Astrocyte (in vitro differentiated cells and primary cell): ENCODE data around the gene RALBP1. TPM values are rescaled to one million over a fixed set of nuclear protein-coding genes. Genes with fewer than 3 reads are reported as not detected.

ENCODE experiments used
- DNase-seq: peaks from one replicate; pipeline ENCODE4 v3.0.0-alpha.2; 2010; ENCODE audit warnings: low read depth
- FAIRE-seq: peaks from 2 replicates; lab custom pipeline; 2011; peaks lifted over from hg19 to GRCh38; lab: Jason Lieb, UNC
- H2AFZ ChIP-seq: 2 replicates; pipeline ENCODE4 v1.6.0; 2012; ENCODE audit warnings: low read depth, low read length, inconsistent platforms
- H3K27ac ChIP-seq: 2 replicates; pipeline ENCODE4 v1.5.1; 2011; ENCODE audit warnings: low read depth, low read length, inconsistent platforms
- H3K27me3 ChIP-seq: 2 replicates; pipeline ENCODE4 v1.6.0; 2011; ENCODE audit warnings: low read length, inconsistent platforms; ENCODE audit not compliant: insufficient read depth
- H3K36me3 ChIP-seq: 2 replicates; pipeline ENCODE4 v1.5.1; 2011; ENCODE audit warnings: low read length, inconsistent platforms; ENCODE audit not compliant: insufficient read depth
- H3K4me1 ChIP-seq: 2 replicates; pipeline ENCODE4 v1.5.1; 2011; ENCODE audit warnings: low read length, inconsistent platforms; ENCODE audit not compliant: insufficient read depth
- H3K4me2 ChIP-seq: 2 replicates; pipeline ENCODE4 v1.6.0; 2012; ENCODE audit warnings: low read length, inconsistent platforms
- H3K4me3 ChIP-seq: 2 replicates; pipeline ENCODE4 v1.5.1; 2011; ENCODE audit warnings: low read depth, mild to moderate bottlenecking, low read length, inconsistent platforms; ENCODE audit not compliant: insufficient read depth
- H3K79me2 ChIP-seq: 2 replicates; pipeline ENCODE4 v1.6.0; 2012; ENCODE audit warnings: mild to moderate bottlenecking, low read length, inconsistent platforms; ENCODE audit not compliant: insufficient read depth
- H3K9ac ChIP-seq: 2 replicates; pipeline ENCODE4 v1.6.0; 2012; ENCODE audit warnings: mild to moderate bottlenecking, low read length, inconsistent platforms
- H3K9me3 ChIP-seq: 2 replicates; pipeline ENCODE4 v1.5.1; 2012; ENCODE audit warnings: low read depth, mild to moderate bottlenecking, low read length, inconsistent platforms; ENCODE audit not compliant: insufficient read depth
- H4K20me1 ChIP-seq: 2 replicates; pipeline ENCODE4 v1.6.0; 2012; ENCODE audit warnings: low read length, inconsistent platforms; ENCODE audit not compliant: insufficient read depth
- H3K27ac Mint-ChIP-seq: one replicate; pipeline ENCODE4 v1.8.0; 2021; ENCODE audit warnings: mild to moderate bottlenecking, mixed read lengths; ENCODE audit not compliant: unreplicated experiment
- H3K27me3 Mint-ChIP-seq: one replicate; pipeline ENCODE4 v1.8.0; 2021; ENCODE audit warnings: low read depth, mixed read lengths; ENCODE audit not compliant: unreplicated experiment
- H3K36me3 Mint-ChIP-seq: one replicate; pipeline ENCODE4 v1.8.0; 2021; ENCODE audit warnings: low read depth, mixed read lengths; ENCODE audit not compliant: unreplicated experiment
- H3K4me1 Mint-ChIP-seq: one replicate; pipeline ENCODE4 v1.8.0; 2021; ENCODE audit warnings: low read depth, mixed read lengths; ENCODE audit not compliant: unreplicated experiment
- H3K4me3 Mint-ChIP-seq: one replicate; pipeline ENCODE4 v1.8.0; 2021; ENCODE audit warnings: mild to moderate bottlenecking, moderate library complexity, mixed read lengths; ENCODE audit not compliant: unreplicated experiment
- H3K9me3 Mint-ChIP-seq: one replicate; pipeline ENCODE4 v1.8.0; 2021; ENCODE audit warnings: mild to moderate bottlenecking, mixed read lengths; ENCODE audit not compliant: unreplicated experiment
- EZH2 ChIP-seq: IDR thresholded peaks from 2 replicates; pipeline ENCODE4 v1.6.1; 2012; ENCODE audit warnings: mild to moderate bottlenecking, low read length, inconsistent platforms; ENCODE audit not compliant: insufficient read depth
- total RNA-seq: library from RNA; stranded (reverse); gene quantifications from 2 replicates; pipeline ENCODE4 v1.2.1, GENCODE V29; 2021
- TF ChIP-seq, protein P1 (sequence below): IDR thresholded peaks from 2 replicates; pipeline ENCODE4 v1.5.1; 2011; ENCODE audit warnings: low read depth, mild to moderate bottlenecking, inconsistent platforms, low read length, moderate library complexity; ENCODE audit not compliant: insufficient read depth

The RALBP1 gene
- total RNA-seq, 1 donor from 2014 or later, result 57.5 TPM

DNA sequence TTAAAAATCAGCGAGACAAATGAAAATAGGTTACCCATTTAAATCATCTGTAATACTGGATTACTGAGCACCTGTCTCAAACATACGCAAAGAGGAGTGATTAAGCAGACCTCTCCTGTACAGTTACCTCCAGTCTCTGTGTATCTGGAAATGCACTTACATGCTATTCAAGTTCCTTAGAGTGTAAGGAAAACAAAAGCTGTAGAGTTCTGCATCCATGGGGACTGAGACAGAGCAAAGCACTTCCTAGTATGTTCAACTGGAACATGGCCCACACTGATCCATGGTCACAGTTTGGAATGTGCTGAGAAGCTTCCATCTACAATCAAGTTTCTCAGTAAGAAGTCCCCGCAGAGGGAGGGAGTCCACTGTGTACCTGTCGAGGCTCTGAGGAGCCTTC is 75.1 kb downstream of the RALBP1 start:
- Mint-ChIP-seq H3K4me3 (no peak overlapping the region), H3K27ac (no peak overlapping the region), H3K27me3 (no peaks in the 10 kb centered on the region), H3K36me3 (peaks cover 36% of the 10 kb centered on the region), H3K4me1 (no peaks in the 10 kb centered on the region), H3K9me3 (no peaks in the 10 kb centered on the region)
- DNase-seq (no peak), FAIRE-seq (no peak)
- no peaks in the 10 kb centered on the region for H3K4me1 ChIP-seq
- peaks cover 62% of the 10 kb centered on the region for H3K36me3 ChIP-seq
- peaks cover 41% of the 10 kb centered on the region for H4K20me1 ChIP-seq
- no peak overlapping the region for H3K4me2 ChIP-seq
- H3K27ac ChIP-seq, result no peak overlapping the region
- no peaks in the 10 kb centered on the region for H3K9me3 ChIP-seq
- no peaks in the 10 kb centered on the region for H3K27me3 ChIP-seq
- no peak overlapping the region for H2AFZ ChIP-seq
- peaks cover 17% of the 10 kb centered on the region for H3K79me2 ChIP-seq
- no peak for TF ChIP-seq EZH2
- TF ChIP-seq, protein P1, sequence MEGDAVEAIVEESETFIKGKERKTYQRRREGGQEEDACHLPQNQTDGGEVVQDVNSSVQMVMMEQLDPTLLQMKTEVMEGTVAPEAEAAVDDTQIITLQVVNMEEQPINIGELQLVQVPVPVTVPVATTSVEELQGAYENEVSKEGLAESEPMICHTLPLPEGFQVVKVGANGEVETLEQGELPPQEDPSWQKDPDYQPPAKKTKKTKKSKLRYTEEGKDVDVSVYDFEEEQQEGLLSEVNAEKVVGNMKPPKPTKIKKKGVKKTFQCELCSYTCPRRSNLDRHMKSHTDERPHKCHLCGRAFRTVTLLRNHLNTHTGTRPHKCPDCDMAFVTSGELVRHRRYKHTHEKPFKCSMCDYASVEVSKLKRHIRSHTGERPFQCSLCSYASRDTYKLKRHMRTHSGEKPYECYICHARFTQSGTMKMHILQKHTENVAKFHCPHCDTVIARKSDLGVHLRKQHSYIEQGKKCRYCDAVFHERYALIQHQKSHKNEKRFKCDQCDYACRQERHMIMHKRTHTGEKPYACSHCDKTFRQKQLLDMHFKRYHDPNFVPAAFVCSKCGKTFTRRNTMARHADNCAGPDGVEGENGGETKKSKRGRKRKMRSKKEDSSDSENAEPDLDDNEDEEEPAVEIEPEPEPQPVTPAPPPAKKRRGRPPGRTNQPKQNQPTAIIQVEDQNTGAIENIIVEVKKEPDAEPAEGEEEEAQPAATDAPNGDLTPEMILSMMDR, result no peak
- no peak overlapping the region for H3K9ac ChIP-seq
- H3K4me3 ChIP-seq, result no peak overlapping the region

DNA sequence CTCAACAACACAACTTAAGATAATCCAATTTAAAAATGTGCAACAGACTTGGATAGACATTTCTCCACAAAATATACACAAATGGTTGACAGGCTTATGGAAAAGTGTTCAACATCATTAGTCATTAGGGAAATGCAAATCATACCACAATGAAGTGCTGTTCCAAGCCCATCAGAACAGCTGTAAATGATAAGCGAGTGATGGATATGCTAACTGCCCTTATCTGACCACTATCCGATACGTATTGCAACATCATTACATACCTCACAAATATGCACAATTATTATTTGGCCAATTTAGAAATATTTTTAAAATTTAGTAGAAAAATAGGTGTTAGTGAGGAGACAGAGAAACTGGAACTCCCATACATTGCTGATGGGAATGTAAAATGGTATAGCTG is 76.9 kb downstream of the RALBP1 start:
- peaks cover 33% of the 10 kb centered on the region for H4K20me1 ChIP-seq
- no peak overlapping the region for H2AFZ ChIP-seq
- peaks cover 58% of the 10 kb centered on the region for H3K36me3 ChIP-seq
- H3K27ac Mint-ChIP-seq, result no peak overlapping the region
- H3K4me2 ChIP-seq, result no peak overlapping the region
- H3K27me3 Mint-ChIP-seq, result no peaks in the 10 kb centered on the region
- H3K4me3 ChIP-seq, result no peak overlapping the region
- H3K4me1 Mint-ChIP-seq, result no peaks in the 10 kb centered on the region
- H3K36me3 Mint-ChIP-seq, result peaks cover 43% of the 10 kb centered on the region
- H3K9me3 Mint-ChIP-seq, result no peaks in the 10 kb centered on the region
- H3K9me3 ChIP-seq, result no peaks in the 10 kb centered on the region
- no peak for TF ChIP-seq EZH2
- TF ChIP-seq, protein P1, result no peak
- H3K79me2 ChIP-seq, result peaks cover 17% of the 10 kb centered on the region
- FAIRE-seq (no peak), DNase-seq (peak; percentile 39)
- H3K27ac ChIP-seq, result no peak overlapping the region
- no peak overlapping the region for H3K9ac ChIP-seq
- no peak overlapping the region for H3K4me3 Mint-ChIP-seq
- H3K4me1 ChIP-seq, result no peaks in the 10 kb centered on the region
- no peaks in the 10 kb centered on the region for H3K27me3 ChIP-seq

DNA sequence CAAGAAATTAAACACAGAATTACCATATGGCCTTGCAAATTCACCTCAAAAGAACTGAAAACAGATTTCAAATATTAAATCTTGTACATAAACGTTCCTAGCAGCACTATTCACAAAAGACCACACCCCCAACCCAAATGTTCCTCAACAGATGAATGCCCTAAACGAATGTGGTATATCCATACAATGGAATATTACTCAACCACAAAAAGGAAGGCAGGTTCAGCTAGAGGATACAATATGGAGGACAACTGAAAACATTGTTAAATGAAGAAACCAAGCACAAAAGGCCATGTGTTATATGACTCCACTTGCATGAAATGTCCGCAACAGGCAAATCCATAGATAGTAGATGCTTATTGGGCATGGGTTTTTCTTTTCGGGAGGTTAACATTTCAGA is 77.3 kb downstream of the RALBP1 start:
- H3K27ac ChIP-seq, result no peak overlapping the region
- Mint-ChIP-seq H3K4me3 (no peak overlapping the region), H3K4me1 (peaks cover 2% of the 10 kb centered on the region), H3K9me3 (no peaks in the 10 kb centered on the region), H3K27me3 (no peaks in the 10 kb centered on the region), H3K36me3 (peaks cover 45% of the 10 kb centered on the region), H3K27ac (no peak overlapping the region)
- no peaks in the 10 kb centered on the region for H3K4me1 ChIP-seq
- DNase-seq (no peak), FAIRE-seq (no peak)
- no peaks in the 10 kb centered on the region for H3K27me3 ChIP-seq
- TF ChIP-seq, protein P1, result no peak
- TF ChIP-seq EZH2, result no peak
- H4K20me1 ChIP-seq, result peaks cover 29% of the 10 kb centered on the region
- peaks cover 58% of the 10 kb centered on the region for H3K36me3 ChIP-seq
- H3K4me2 ChIP-seq, result no peak overlapping the region
- no peaks in the 10 kb centered on the region for H3K9me3 ChIP-seq
- H3K79me2 ChIP-seq, result peaks cover 17% of the 10 kb centered on the region
- H2AFZ ChIP-seq, result no peak overlapping the region
- H3K9ac ChIP-seq, result no peak overlapping the region
- no peak overlapping the region for H3K4me3 ChIP-seq
